Thoracic aorta (tissue), 2 donors: ENCODE data around the gene DCDC2. TPM values are rescaled to one million over a fixed set of nuclear protein-coding genes. Genes with fewer than 3 reads are reported as not detected.

Experiments used
- ATAC-seq: fragments of 150-250 bp; one replicate; pipeline ENCODE4 v1.8.0; 2017; ENCODE audit warnings: low read depth; ENCODE audit not compliant: insufficient number of reproducible peaks, low FRiP score
- DNase-seq: peaks from one replicate; pipeline ENCODE4 v3.0.0-alpha.2; 2020; ENCODE audit warnings: low spot score
- H3K27ac ChIP-seq, 2 donors: fragments of 200-600 bp; sonication (generic); 1 replicate in 1 of 2; 2 replicates in 1 of 2; pipeline ENCODE4 v1.5.1; 2016; ENCODE audit warnings: mild to moderate bottlenecking in 2 of 2, moderate library complexity in 2 of 2
- H3K27me3 ChIP-seq: fragments of 200-600 bp; sonication (generic); replicated peaks from 2 replicates; pipeline ENCODE4 v1.6.0; 2016; ENCODE audit warnings: mild to moderate bottlenecking; ENCODE audit not compliant: insufficient read depth
- H3K36me3 ChIP-seq: fragments of 200-600 bp; sonication (generic); one replicate; pipeline ENCODE4 v1.5.1; 2016
- H3K4me1 ChIP-seq, 2 donors: fragments of 200-600 bp; sonication (generic); 1 replicate in 1 of 2; 2 replicates in 1 of 2; pipeline versions ENCODE4 v1.5.1 to v1.6.0; 2016; ENCODE audit warnings: low read depth in 2 of 2, mild to moderate bottlenecking in 1 of 2; ENCODE audit not compliant: control insufficient read depth in 1 of 2
- H3K4me3 ChIP-seq: fragments of 200-600 bp; sonication (generic); 2 replicates; pipeline ENCODE4 v1.5.1; 2016; ENCODE audit warnings: mild to moderate bottlenecking
- H3K9me3 ChIP-seq: fragments of 200-600 bp; sonication (generic); 2 replicates; pipeline ENCODE4 v1.5.1; 2016
- total RNA-seq, 2 donors: library from RNA; depleted of rRNA; stranded (reverse); fragments of >200 nt; gene quantifications; one replicate each; pipeline versions ENCODE4 v1.1.0 to v1.2.3, GENCODE V29; 2016
- TF ChIP-seq, protein P1 (sequence below): fragments of 200-600 bp; sonication (generic); IDR thresholded peaks from one replicate; pipeline ENCODE4 v1.5.1; 2019; ENCODE audit warnings: antibody characterized with exemption

DCDC2 gene
- total RNA-seq, 2 donors from 2014 or later: not detected

- Histone ChIP-seq H3K27me3 (no peaks in the 10 kb centered on the region), H3K9me3 (no peaks in the 10 kb centered on the region), H3K27ac (no peak overlapping the region), H3K4me3 (no peak overlapping the region), H3K36me3 (no peaks in the 10 kb centered on the region), H3K4me1 (no peaks in the 10 kb centered on the region)
- ATAC-seq (no peak), DNase-seq (no peak)
- TF ChIP-seq, protein P1, sequence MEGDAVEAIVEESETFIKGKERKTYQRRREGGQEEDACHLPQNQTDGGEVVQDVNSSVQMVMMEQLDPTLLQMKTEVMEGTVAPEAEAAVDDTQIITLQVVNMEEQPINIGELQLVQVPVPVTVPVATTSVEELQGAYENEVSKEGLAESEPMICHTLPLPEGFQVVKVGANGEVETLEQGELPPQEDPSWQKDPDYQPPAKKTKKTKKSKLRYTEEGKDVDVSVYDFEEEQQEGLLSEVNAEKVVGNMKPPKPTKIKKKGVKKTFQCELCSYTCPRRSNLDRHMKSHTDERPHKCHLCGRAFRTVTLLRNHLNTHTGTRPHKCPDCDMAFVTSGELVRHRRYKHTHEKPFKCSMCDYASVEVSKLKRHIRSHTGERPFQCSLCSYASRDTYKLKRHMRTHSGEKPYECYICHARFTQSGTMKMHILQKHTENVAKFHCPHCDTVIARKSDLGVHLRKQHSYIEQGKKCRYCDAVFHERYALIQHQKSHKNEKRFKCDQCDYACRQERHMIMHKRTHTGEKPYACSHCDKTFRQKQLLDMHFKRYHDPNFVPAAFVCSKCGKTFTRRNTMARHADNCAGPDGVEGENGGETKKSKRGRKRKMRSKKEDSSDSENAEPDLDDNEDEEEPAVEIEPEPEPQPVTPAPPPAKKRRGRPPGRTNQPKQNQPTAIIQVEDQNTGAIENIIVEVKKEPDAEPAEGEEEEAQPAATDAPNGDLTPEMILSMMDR: no peak
These were observed 174.3 kb downstream of the DCDC2 start for GRCh38 chr6:24183584-24183983.

GRCh38 chr6:24157886-24158285 lies 200.0 kb downstream of the DCDC2 start:
- TF ChIP-seq, protein P1: no peak
- H3K9me3 ChIP-seq: no peaks in the 10 kb centered on the region
- H3K4me3 ChIP-seq: no peak overlapping the region
- peaks cover 0 to 4% of the 10 kb centered on the region in 2 donors for H3K4me1 ChIP-seq
- no peaks in the 10 kb centered on the region for H3K36me3 ChIP-seq
- ATAC-seq: no peak
- no peaks in the 10 kb centered on the region for H3K27me3 ChIP-seq
- no peak for DNase-seq
- no peak overlapping the region for H3K27ac ChIP-seq

GRCh38 chr6:24154121-24154520 lies 203.7 kb downstream of the DCDC2 start:
- H3K27me3 ChIP-seq: no peaks in the 10 kb centered on the region
- TF ChIP-seq, protein P1: no peak
- no peak for ATAC-seq
- H3K4me1 ChIP-seq: peaks cover 0 to 4% of the 10 kb centered on the region in 2 donors
- no peak overlapping the region for H3K27ac ChIP-seq
- no peaks in the 10 kb centered on the region for H3K36me3 ChIP-seq
- no peaks in the 10 kb centered on the region for H3K9me3 ChIP-seq
- DNase-seq: no peak
- H3K4me3 ChIP-seq: no peak overlapping the region

DNA sequence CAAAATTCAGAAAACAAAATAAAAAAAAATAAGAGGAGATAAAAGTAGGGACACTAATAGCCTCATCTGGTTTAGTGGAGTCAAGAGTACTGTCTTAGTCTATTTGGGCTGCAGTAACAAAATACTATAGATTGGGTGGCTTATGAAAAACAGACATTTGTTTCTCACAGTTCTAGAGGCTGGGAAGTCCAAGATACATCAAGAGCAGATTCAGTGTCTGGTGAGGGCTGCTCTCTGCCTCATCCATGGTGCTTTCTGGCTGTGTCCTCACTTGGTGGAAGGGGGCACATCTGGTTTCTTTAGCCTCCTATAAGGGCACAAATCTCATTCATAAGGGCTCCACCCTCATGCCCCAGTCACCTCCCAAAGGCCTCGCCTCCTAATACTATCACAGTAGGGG lies 205.8 kb downstream of the DCDC2 start:
- Histone ChIP-seq H3K9me3 (no peaks in the 10 kb centered on the region), H3K36me3 (no peaks in the 10 kb centered on the region), H3K4me1 (no peaks in the 10 kb centered on the region), H3K4me3 (no peak overlapping the region), H3K27me3 (no peaks in the 10 kb centered on the region), H3K27ac (no peak overlapping the region)
- DNase-seq: no peak
- ATAC-seq: no peak
- TF ChIP-seq, protein P1: no peak

DNA sequence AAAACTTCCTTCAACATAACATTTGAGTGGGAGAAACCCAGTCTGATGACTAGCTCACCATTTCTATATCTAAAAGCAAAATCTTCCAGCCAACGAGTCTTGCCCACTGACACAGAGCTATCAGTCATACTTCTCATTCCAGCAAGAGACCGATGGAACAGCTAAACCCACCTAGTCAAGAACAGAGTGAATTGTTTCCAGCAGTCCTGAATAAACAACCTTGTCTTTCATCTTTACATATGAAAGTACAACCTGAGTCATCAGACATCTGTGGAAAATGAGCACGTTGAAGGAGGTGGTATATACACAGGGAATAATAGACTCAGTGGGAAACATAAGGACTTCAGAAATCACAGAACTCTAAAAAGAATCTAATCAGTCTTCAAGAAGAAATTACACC lies 208.0 kb downstream of the DCDC2 start:
- Histone ChIP-seq H3K36me3 (no peaks in the 10 kb centered on the region), H3K27ac (no peak overlapping the region), H3K4me3 (no peak overlapping the region), H3K27me3 (no peaks in the 10 kb centered on the region), H3K4me1 (no peaks in the 10 kb centered on the region), H3K9me3 (no peaks in the 10 kb centered on the region)
- DNase-seq (no peak), ATAC-seq (no peak)
- TF ChIP-seq, protein P1: no peak
